Loucy (cell line): ENCODE data around the gene PAQR9.

Source experiments
- EZH2phosphoT487 ChIP-seq: fragments of 200-600 bp; IDR thresholded peaks from 2 replicates; pipeline ENCODE4 v1.6.1; 2018; ENCODE audit warnings: antibody characterized with exemption, mild to moderate bottlenecking, moderate library complexity, borderline replicate concordance
- TF ChIP-seq, protein P1 (sequence below): fragments of 200-600 bp; sonication (generic); conservative IDR thresholded peaks from 2 replicates; pipeline ENCODE4 v1.5.1; 2014; ENCODE audit warnings: mild to moderate bottlenecking, antibody characterized with exemption, low read length

DNA sequence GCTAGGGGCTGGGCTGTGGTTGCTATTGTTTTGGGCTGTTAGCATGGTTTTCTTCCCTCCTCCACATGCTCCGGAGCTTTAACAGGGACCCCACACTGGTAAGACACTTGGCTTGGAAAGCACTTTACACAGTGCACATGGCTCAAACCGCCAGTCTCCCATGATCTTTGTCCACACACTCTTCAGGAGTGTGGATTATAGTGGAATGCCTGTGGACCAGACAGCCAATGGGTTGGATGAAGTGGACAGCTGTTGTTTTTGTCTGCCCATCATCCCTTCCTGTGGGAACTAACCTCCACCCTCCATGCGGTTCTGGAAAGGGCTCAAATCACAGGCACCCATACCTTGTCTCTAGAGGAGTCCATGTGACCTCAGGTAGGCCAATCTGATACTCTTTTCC is 10.0 kb downstream of the PAQR9 start:
- TF ChIP-seq, protein P1, sequence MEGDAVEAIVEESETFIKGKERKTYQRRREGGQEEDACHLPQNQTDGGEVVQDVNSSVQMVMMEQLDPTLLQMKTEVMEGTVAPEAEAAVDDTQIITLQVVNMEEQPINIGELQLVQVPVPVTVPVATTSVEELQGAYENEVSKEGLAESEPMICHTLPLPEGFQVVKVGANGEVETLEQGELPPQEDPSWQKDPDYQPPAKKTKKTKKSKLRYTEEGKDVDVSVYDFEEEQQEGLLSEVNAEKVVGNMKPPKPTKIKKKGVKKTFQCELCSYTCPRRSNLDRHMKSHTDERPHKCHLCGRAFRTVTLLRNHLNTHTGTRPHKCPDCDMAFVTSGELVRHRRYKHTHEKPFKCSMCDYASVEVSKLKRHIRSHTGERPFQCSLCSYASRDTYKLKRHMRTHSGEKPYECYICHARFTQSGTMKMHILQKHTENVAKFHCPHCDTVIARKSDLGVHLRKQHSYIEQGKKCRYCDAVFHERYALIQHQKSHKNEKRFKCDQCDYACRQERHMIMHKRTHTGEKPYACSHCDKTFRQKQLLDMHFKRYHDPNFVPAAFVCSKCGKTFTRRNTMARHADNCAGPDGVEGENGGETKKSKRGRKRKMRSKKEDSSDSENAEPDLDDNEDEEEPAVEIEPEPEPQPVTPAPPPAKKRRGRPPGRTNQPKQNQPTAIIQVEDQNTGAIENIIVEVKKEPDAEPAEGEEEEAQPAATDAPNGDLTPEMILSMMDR, result no peak
- no peak for TF ChIP-seq EZH2phosphoT487
